ENCODE results near the gene SNTB2.
"Not testable (repeated sequence)": the region's sequence is repeated elsewhere in the genome, so short reads cannot be mapped to it uniquely, and the experiment has no call there.

SNTB2 gene

DNA sequence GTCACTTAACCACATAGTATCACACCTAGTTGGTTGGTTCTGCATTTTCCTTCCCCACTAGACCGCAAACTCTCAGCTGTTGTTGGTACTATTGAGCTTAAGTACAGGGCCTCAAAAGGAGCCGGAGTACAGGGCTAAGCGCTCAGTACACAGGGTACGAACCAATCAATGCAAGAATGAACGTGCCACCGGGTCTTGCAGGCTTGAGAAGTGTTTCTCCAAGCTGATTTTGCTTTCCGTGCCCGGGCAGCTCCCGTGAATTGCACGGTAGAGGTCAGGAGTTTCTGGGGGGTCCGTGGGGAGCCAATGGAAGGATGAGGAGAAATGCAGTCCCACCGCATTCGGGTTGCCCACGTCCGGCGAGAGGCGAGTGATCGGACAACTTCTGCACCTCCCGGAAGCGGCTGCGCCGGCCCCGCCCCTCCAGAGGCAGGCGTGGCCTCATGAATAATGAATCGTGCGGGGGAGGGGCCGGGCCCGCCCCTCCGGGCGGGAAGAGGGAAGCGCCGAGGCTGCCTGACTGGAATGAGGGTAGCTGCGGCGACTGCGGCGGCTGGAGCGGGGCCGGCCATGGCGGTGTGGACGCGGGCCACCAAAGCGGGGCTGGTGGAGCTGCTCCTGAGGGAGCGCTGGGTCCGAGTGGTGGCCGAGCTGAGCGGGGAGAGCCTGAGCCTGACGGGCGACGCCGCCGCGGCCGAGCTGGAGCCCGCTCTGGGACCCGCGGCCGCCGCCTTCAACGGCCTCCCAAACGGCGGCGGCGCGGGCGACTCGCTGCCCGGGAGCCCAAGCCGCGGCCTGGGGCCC lies at the start of gene SNTB2:
SNTB2 (plus strand) TSS at position 523 of the 804 bp plus-strand sequence; CDS start at position 526, 3 bp downstream.
- peak; percentile 78 to 86 for DNase-seq

DNA sequence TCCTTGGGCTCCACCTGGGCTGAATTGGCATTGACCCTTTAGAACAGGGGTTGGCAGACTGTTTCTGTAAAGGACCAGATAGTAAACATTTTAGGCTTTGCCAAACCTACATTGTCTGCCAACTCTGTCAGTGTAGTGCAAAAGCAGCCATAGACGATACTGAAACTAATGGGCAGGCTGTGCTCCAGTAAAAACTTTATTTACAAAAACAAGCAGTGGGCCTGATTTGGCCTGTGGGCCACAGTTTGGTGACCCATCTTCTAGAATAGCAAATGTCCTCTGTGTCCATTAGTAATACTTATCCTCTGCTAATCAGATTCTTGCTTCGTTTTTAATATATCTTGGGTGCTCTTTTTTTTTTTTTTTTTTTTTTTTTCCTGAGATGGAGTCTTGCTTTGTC lies 48.4 kb upstream of the SNTB2 start:
- no peak for DNase-seq

DNA sequence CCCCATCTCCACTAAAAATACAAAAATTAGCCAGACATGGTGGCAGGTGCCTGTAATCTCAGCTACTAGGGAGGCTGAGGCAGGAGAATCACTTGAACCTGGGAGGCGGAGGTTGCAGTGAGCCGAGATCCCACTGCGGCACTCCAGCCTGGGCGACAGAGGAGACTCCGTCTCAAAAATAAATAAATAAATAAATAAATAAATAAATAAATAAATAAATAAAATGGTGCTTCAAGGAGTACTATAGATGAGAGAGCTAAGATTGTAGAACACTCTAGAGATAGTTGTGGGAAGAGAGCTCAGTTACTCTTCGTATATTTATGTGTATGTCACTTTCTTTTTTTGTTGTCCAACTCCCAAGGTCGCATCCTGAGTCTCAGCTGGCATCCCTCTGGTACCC lies 47.5 kb upstream of the SNTB2 start:
- not testable (repeated sequence) for DNase-seq

DNA sequence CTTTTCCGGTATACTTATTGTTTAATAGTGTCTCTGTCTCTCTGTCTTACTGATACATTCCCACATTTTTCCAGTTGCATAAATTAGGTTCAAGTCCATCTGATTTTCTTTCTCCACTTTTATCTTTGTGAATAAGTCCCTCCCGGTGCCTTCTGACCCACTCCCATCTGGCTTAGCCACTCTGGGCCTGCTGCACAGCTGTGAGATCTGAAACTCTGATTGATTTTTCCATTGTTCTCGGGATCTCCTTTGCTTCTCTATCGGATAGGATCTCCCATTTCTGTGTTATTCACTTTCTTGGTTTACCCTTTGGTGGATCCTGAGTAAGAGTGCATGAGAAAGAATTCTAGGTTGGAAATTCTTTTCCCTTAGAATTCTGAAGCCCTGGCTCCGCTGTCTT lies 46.0 kb upstream of the SNTB2 start:
- DNase-seq = no peak

DNA sequence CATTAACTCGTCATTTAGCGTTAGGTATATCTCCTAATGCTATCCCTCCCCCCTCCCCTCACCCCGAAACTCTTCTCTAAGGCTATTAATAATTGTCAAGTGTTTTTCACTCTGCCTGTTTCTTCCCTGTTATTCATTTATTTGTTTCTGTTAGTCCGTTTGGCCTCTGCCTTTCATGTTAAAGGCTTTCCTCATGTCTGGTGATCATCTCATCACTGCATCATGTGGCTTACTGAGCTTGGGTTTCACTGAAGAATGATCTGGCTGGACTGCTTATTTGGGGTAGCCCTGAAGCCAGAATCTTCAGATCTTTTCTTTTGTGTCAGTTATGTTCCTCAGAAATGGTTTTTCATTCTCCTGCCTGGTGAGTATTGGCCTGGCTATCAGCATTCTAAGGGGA lies 45.0 kb upstream of the SNTB2 start:
- DNase-seq = no peak

DNA sequence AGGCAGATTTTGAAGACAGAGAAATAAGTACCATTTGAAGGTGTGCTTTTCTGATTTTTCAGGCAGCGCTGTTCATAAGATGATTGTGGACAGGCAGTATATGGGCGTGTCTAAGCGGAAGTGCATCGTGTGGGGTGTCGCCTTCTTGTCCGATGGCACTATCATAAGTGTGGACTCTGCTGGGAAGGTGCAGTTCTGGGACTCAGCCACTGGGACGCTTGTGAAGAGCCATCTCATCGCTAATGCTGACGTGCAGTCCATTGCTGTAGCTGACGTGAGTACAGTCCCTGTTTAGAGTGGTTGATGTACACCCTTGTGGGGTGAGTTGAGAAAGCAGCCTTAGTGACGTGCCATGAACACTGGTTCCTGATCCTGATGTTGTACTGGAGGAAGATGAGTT lies 43.8 kb upstream of the SNTB2 start:
- DNase-seq = no peak

DNA sequence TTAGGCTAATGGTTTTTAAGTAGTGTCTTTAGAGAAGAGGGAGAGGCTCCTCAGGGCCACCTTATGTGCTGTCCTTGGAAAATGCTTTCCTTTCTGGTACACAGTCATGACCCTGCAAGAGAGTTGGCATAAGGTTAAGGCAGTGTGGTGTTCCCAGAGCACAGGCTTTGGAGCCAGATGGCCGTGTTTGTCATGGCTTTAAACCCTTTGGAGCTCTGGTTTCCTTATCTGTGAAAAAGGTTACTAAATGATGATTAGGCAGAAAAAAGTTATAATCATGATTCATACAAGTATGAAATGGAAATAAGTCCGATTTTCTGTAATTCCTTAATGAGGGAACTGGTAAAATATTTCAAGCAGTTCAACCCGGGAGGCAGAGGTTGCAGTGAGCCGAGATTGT lies 41.3 kb upstream of the SNTB2 start:
- DNase-seq = no peak

DNA sequence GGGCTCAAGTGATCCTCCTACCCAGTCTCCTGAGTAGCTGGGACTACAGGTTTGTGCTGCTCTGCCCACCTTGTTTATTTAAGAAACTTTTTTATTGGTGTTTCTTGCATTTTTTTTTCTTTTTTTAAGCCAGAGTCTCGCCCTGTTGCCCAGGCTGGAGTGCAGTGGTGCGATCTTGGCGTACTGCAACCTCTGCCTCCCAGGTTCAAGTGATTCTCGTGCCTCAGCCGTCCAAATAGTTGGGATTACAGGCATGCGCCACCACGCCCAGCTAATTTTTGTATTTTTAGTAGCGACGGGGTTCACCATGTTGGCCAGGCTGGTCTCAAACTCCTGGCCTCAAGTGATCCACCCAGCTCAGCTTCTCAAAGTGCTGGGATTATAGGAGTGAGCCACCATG lies 37.3 kb upstream of the SNTB2 start:
- DNase-seq = not testable (repeated sequence)

DNA sequence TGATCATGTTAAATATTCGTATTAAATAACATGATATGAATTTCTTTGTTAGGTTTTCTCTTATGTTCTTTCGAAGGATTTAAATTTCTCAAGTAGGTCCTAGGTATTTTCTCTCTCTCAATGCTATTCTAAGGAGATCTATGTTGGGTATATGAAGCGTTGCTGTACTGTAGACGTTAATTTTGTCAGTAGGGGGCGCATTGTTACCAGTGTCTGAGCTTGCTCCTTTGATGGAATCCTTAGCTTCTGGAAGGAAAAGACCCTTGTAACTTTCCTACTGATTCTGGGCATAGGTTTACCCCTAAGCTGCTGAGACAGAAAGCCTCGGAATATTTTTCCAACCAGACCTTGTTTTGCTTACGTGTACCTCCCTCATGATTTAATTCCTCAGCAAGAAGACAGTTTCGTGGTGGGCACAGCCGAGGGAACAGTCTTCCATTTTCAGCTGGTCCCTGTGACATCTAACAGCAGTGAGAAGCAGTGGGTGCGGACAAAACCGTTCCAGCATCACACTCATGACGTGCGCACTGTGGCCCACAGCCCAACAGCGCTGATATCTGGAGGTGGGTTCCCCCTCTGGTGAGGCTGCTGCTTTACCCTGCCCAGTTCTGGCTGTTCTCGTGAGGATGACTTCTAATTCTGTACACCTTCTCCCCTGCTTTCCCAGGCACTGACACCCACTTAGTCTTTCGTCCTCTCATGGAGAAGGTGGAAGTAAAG lies 36.7 kb upstream of the SNTB2 start:
- peak; percentile 47 to 66 for DNase-seq

DNA sequence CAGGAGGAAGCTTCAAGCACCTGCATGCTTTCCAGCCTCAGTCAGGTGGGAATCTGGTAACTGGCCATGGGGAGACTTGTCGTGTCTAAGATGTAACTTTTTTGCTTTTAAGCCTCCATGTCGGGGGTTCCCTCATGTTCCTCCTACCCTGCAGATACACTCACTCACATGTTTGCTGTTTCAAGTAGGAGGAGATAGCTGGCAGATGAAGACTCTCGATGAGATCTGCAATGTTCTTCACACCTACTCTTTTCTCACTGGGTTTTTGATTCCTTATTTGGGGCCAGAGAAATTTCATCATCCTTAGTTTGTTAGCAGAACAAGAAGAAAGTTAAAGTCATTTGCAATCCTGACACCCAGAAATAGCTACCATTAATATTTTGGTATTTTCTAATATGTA lies 29.8 kb upstream of the SNTB2 start:
- no peak for DNase-seq

DNA sequence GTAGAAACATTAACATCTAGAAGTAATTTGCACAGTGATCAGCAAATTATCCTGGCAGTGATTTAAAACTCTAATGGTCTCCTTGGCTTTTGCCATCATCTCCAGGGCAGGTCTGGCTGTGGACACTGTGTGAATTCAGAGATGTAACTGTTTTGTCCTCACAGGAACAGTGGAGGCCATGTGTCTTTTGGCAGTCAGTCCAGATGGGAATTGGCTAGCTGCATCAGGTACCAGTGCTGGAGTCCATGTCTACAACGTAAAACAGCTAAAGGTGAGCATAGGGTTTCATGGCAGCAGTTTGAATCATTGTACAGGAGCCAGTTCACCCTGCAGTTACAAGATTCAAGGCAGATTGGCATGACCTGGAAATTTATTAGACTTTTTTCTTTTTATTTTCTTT lies 26.8 kb upstream of the SNTB2 start:
- no peak for DNase-seq

DNA sequence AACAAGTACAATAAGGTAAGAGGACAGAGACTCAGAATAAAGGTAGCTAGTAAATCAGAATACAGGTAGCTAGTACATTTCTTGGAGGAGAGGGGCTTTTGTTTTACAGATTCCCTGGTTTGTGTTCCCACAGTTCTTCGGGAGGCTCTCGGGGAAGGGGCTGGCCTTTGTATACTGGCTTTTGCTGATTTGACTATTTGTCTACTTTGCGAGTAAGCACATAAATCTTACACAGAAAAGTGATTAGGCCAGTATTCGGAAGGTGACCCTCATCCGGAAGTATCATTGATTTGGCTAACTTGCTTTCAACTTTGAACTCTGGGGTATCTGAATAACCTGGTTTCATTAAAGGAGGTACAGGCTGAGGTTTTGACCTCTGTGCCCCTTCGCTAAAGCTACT lies 21.4 kb upstream of the SNTB2 start:
- no peak for DNase-seq

DNA sequence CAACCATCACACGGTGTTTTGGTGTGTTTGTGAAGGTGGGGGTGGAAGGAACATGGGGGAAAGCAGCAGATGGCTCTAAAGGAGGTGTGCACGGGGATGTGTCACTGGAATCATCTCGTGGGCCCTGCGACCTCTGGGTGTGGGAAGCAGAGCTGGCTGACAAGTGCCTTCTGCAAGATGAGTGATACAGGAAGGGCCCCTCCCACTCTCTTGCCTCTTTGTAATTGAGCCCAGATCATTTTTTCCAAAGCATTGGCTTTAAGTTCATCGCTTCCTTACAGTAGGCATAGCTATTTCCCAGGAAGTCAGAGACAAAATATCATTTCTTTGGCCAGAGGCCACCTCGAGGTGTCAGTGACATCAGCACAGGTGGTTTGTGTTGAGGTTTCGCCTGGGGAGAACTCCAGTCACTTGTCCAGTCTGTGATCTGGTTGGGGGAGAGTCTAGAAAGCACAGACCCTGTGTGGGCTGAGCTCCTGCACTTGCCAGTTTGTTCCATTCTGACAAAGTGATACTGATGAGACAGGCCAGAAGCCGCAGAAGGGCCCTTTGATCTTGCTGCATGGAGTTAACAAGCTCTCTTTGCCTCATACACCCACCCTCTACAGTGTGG lies 20.6 kb upstream of the SNTB2 start:
- no peak for DNase-seq

DNA sequence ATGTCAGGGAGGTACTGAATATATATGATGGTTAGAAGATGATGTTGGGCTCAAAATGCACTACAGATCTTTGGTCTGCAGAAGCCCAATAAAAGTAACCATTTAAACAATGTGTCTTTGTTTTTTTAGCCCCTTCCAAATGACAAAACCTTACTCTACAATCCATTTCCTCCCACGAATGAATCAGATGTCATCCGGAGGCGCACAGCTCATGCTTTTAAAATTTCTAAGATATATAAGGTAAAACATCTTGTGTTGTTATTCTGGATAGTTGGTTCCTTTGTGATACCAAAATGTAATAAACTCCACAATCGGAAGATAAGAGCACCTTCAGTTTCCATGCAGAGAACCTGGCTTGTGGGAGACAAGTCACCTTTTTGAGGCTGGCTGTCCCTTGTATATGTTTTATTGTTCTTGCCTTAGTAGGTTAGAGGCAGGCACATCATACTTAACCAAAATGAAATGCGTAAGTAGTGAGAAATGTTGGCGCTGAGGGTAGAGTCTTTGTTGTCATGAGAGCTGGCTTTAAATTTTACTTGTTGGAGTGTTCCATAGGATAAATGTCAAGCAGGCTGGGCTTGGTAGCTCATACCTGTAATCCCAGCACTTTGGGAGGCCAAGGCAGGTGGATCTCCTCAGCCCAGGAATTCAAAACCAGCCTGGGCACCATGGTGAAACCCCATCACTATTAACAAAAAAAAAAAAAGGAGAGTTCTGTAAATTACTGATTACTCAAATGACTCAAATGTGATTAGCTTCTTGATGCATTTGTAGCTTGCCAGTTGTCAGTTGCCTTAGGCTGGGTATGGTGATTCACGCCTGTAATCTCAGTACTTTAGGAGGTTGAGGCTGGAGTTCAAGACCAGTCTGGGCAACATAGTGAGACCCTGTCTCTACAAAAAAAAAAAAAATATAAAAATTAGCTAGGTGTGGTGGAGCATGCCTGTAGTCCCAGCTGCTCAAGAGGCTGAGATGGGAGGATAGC lies 19.7 kb upstream of the SNTB2 start:
- DNase-seq = no peak

DNA sequence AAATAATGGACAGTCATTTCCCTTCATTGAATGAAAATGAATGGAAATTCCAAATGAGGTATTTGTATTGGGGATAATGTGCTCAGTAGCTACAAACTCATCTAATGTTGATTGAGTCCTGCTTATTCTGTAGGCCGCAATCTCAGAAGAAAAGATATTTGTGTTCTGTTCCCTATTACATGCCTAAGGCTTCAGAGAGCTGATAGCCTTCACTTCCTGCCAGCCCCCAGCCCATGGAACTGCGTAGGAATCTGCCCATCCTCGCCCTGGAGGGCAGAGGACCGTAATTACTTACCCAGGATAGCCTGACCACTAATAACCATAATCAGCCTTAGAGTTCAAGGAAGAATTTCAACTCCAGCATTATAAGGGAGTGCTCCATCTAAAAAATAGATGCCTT lies 17.9 kb upstream of the SNTB2 start:
- no peak for DNase-seq

DNA sequence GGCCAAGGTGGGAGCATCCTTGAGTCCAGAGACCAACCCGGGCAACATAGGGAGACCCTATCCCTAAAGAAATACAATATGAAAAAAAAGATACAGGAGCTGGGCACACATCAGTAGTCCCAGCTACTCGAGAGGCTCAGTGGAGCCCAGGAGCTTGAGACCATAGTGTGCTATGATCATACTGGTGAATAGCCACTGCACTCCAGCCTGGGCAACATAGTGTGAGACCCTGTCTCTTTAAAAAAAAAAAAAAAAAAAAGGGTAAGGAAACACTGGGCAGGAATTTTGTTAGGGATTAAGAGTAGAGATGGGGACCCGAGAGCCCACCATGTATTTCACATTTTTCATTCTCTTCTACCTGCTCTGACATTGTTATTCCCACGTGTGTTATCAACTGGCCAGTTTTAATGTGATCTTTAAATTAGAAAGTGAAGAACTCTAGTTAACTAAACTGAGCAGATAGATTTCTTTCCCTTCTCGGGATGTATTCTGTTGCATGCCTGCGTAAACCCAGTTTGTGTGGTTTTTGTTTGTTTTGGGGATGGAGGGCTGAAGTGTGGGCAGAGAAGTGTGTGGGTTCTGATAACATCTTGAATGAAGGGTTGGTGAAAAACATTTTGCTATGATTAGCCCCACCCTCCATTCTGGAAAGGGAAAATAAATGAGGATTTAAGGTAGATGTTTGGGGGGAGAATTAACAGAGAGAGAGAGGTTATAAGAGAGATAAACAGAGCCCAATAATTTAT lies 17.2 kb upstream of the SNTB2 start:
- no peak for DNase-seq

DNA sequence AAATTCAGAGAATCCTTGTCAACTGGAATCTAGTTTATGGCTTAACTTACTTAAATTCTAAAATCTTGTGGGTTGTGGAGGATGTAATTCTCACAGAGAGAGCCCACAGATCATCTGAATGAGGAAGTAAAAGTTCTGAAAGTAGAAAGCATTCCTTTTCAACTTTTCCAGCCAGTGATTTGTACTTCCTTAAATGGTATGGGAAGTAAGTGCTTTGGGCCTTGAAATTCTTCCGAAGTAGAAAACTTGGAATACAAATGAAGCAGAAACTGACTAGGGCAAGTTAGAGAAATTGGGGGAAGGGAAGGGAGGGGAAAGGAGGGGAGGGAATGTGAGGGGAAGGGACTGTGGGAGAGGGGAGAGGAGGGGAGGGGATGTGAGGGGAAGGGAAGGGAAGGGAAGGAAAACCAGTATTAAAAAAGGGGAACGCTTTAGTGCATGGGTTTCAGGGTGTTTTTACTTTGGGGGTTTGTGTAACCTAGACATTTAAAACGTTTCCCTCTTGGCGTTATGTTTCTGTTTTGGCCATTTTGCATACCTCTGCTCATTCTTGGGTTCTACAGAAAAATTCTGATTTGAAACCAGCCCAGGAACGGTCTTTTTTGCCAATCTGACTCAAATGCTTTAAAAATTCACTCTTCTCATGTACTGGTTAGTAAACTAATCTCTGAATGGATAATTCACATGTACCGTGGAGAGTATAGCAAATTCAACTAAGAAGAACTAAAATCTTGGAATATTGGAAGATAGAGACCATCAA lies 15.5 kb upstream of the SNTB2 start:
- DNase-seq = no peak

DNA sequence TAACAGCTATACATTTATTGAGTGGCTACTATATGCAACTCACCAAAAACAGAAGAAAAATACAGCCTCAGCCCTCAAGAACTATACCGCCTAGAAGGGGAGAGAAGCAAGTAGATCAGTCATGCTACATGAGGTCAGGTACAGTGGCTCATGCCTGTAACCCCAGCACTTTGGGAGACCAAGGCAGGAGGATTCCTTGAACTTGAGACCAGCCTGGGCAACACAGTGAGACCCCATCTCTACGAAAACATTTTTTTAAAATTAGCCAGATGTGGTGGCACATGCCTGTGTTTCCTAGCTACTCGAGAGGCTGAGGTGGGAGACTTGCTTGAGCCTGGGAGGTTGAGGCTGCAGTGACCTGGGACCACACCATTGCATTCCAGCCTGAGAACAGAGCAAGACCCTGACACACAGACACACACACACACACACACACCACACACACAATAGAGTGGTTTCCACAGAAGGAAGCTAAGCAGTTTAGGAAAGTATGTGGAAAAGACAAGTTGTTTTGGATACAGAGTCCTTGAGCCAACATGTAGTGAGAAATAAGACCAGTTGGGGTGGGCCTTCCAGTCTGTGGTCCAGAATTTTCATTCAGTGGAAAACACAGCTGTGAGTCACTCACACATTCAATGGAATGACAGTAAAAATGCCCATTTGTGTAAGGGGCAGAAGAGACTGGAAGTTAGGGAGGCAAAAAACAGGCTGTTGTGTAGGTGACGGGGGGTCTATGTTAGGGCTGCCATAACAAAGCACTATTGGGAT lies 10.7 kb upstream of the SNTB2 start:
- DNase-seq = no peak

DNA sequence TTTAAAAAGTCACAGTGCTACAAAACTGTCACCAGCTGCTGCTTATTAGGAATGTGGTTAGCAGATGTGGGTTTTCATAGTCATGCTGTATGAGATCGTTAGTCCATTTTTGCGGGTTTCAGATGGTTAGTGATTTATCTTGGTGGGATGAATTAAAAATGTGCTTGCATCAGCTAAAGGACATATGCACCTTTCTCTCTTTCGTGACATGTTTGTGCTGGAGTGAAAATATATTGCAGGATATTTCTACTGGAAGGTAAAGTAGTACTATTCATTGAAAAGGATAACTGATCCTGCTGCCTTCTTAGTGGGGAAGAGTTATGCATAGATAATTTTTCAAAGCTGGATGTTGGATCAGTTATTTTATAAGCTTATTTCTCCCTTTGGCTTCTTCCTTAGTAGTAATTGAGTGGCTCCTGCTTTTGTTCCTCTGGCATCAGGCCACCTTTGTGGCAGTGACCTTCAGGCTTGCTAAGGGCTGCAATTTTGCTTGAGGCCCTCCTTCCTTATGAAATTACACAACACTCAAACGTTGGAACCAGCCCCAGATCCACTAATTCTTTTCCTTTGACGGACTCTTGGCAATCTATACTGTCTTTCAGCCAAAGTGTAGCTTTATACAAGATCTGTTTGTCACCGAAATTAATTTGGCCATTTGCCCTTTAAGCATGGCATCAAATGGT lies 7.5 kb upstream of the SNTB2 start:
- peak in 1 of 2 experiments; percentile 3 for DNase-seq

DNA sequence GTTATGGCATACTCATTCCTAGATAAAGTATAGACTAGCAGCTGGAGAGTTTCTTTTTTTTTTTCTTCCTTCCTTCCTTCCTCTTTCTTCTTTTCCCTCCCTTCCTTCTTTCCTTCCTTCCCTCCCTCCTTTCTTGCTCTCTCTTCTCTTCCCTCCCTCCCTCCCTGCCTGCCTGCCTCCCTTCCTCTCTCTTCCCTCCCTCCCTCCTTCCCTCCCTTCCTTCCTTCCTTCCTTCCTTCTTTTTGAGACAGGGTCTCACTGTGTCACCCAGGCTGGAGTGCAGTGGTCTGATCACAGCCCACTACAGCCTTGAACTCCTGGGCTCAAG lies 7.0 kb upstream of the SNTB2 start:
- no peak for DNase-seq

All from SHP77 (cell line).